Measurements from ENCODE around the gene ZNF662.

ZNF662 gene

GRCh38 chr3:42926310-42926709 is 20.4 kb downstream of the ZNF662 start:
- H3K4me3 ChIP-seq (ENCODE audit: low read depth, low read length), result no peak overlapping the region
- no peak for TF ChIP-seq CTCF (IDR thresholded peaks at IDR 0.05; ENCODE audit: low read depth, low read length)
- in situ Hi-C loops (cut with HindIII; ENCODE audit: low sequenced_read_pairs), result no loop called here
- DNase-seq (ENCODE audit: low read depth, low spot score), result no peak

- DNase-seq (ENCODE audit: low read depth, low spot score), result no peak
- H3K4me3 ChIP-seq (ENCODE audit: low read depth, low read length), result no peak overlapping the region
- in situ Hi-C loops (cut with HindIII; ENCODE audit: low sequenced_read_pairs), result no loop called here
- TF ChIP-seq CTCF (IDR thresholded peaks at IDR 0.05; ENCODE audit: low read depth, low read length), result no peak
These were observed 28.2 kb downstream of the ZNF662 start for GRCh38 chr3:42934111-42934510.

- in situ Hi-C loops (cut with HindIII; ENCODE audit: low sequenced_read_pairs), result no loop called here
- H3K4me3 ChIP-seq (ENCODE audit: low read depth, low read length), result no peak overlapping the region
- no peak for DNase-seq (ENCODE audit: low read depth, low spot score)
- TF ChIP-seq CTCF (IDR thresholded peaks at IDR 0.05; ENCODE audit: low read depth, low read length), result no peak
These were observed 29.0 kb downstream of the ZNF662 start for GRCh38 chr3:42934910-42935309.

GRCh38 chr3:42935472-42935871 is 29.5 kb downstream of the ZNF662 start:
- no peak for DNase-seq (ENCODE audit: low read depth, low spot score)
- TF ChIP-seq CTCF (IDR thresholded peaks at IDR 0.05; ENCODE audit: low read depth, low read length), result no peak
- in situ Hi-C loops (cut with HindIII; ENCODE audit: low sequenced_read_pairs), result no loop called here
- no peak overlapping the region for H3K4me3 ChIP-seq (ENCODE audit: low read depth, low read length)

- in situ Hi-C loops (cut with HindIII; ENCODE audit: low sequenced_read_pairs), result no loop called here
- no peak for TF ChIP-seq CTCF (IDR thresholded peaks at IDR 0.05; ENCODE audit: low read depth, low read length)
- H3K4me3 ChIP-seq (ENCODE audit: low read depth, low read length), result peak overlapping the region; percentile 36
- no peak for DNase-seq (ENCODE audit: low read depth, low spot score)
These were observed 30.4 kb downstream of the ZNF662 start for GRCh38 chr3:42936157-42936981.

DNA sequence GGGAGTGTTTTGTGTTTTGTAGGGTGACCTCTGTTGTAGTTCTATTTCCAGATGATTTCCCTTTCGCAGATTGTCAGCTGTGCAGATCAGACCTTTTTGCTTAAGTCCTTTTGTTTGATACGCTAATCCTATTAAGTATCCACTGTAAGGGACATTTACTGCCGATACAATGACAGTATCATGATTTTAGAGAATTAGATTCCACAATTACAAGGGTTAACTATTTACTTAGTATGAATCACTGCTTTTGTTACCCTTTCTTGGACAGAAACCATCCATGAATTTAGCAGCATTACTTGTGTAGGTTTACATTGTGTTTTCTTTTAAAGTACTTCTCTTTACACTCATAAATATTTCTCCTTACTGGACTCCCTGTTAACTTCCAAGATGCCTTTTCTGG is 31.4 kb downstream of the ZNF662 start:
- TF ChIP-seq CTCF (IDR thresholded peaks at IDR 0.05; ENCODE audit: low read depth, low read length), result no peak
- in situ Hi-C loops (cut with HindIII; ENCODE audit: low sequenced_read_pairs), result no loop called here
- H3K4me3 ChIP-seq (ENCODE audit: low read depth, low read length), result no peak overlapping the region
- no peak for DNase-seq (ENCODE audit: low read depth, low spot score)

Measured in astrocyte of the spinal cord (primary cell).